Neutrophil (primary cell): ENCODE data around the gene SORBS2.

Experiments
- H3K27ac ChIP-seq: fragments of 200-600 bp; sonication (generic); 2 replicates; pipeline ENCODE4 v1.5.1; 2016; ENCODE audit warnings: mild to moderate bottlenecking, moderate library complexity
- H3K27me3 ChIP-seq: fragments of 200-600 bp; sonication (generic); 2 replicates; pipeline ENCODE4 v1.6.0; 2016; ENCODE audit warnings: mild to moderate bottlenecking
- H3K36me3 ChIP-seq: fragments of 200-600 bp; sonication (generic); 2 replicates; pipeline ENCODE4 v1.5.1; 2017
- H3K4me1 ChIP-seq, 2 experiments: fragments of 200-600 bp in 1 of 2; sonication (generic) in 1 of 2; 1 replicate in 1 of 2; 2 replicates in 1 of 2; pipeline versions ENCODE4 v1.5.1 to v1.6.1; 2013 to 2016; ENCODE audit warnings: low read depth in 1 of 2, low read length in 1 of 2, mild to moderate bottlenecking in 1 of 2, moderate library complexity in 1 of 2; ENCODE audit not compliant: control insufficient read depth in 1 of 2, insufficient read depth in 1 of 2
- H3K4me3 ChIP-seq, 2 experiments: fragments of 200-600 bp in 1 of 2; sonication (generic) in 1 of 2; 1 replicate in 1 of 2; 2 replicates in 1 of 2; pipeline ENCODE4 v1.5.1; 2013 to 2016; ENCODE audit warnings: low read depth in 1 of 2, low read length in 1 of 2, mild to moderate bottlenecking in 1 of 2, moderate library complexity in 1 of 2
- H3K9me3 ChIP-seq: fragments of 200-600 bp; sonication (generic); 2 replicates; pipeline ENCODE4 v1.5.1; 2016
- TF ChIP-seq, protein P1 (sequence below): fragments of 200-600 bp; sonication (generic); IDR thresholded peaks from 2 replicates; pipeline ENCODE4 v1.5.1; 2016; ENCODE audit warnings: antibody characterized with exemption

The SORBS2 gene

DNA sequence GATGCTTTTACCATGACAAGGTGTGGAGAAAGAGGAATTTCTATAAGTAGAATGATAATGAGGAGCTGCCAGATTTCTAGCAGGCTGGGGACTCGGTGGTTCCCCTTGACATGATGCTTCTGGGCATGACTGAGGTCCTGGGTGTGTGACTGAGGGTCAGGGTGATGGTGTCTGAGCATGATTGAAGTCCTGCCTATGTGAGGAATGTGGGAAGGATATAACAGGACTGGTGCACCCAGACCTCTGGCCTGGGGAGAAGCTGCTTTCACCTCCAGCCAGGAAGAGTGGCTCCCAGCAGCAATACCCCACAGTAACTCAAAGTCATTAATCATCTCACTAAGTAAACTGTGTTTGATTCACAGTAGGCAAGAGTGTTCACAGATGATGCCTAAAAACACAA lies 17.4 kb downstream of the SORBS2 start:
- Histone ChIP-seq H3K27ac (no peak overlapping the region), H3K4me3 (no peak overlapping the region), H3K36me3 (no peaks in the 10 kb centered on the region), H3K4me1 (no peaks in the 10 kb centered on the region), H3K9me3 (no peaks in the 10 kb centered on the region), H3K27me3 (no peaks in the 10 kb centered on the region)
- TF ChIP-seq, protein P1, sequence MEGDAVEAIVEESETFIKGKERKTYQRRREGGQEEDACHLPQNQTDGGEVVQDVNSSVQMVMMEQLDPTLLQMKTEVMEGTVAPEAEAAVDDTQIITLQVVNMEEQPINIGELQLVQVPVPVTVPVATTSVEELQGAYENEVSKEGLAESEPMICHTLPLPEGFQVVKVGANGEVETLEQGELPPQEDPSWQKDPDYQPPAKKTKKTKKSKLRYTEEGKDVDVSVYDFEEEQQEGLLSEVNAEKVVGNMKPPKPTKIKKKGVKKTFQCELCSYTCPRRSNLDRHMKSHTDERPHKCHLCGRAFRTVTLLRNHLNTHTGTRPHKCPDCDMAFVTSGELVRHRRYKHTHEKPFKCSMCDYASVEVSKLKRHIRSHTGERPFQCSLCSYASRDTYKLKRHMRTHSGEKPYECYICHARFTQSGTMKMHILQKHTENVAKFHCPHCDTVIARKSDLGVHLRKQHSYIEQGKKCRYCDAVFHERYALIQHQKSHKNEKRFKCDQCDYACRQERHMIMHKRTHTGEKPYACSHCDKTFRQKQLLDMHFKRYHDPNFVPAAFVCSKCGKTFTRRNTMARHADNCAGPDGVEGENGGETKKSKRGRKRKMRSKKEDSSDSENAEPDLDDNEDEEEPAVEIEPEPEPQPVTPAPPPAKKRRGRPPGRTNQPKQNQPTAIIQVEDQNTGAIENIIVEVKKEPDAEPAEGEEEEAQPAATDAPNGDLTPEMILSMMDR: no peak

- Histone ChIP-seq H3K4me3 (no peak overlapping the region), H3K9me3 (no peaks in the 10 kb centered on the region), H3K4me1 (no peaks in the 10 kb centered on the region), H3K36me3 (no peaks in the 10 kb centered on the region), H3K27me3 (no peaks in the 10 kb centered on the region), H3K27ac (no peak overlapping the region)
- TF ChIP-seq, protein P1: no peak
These were observed 18.3 kb downstream of the SORBS2 start for GRCh38 chr4:185793716-185794115.

DNA sequence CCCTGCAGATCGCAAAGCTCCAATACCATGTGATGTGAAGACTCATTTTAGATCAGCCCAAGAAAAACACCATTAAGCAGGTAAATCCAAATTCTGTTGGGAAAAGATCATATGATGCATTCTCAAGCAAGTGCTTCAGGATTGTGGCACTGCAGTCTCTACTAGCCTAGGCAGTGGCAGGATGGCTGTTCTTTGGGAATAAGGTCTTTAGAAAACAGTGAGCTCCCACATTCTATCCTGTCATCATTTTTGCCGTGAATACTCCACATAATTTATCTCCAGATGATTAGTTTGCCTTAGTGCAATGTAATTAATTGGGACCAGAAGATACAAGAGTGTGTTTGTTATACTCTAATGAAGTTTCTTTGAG lies 18.9 kb downstream of the SORBS2 start:
- TF ChIP-seq, protein P1: no peak
- Histone ChIP-seq H3K27ac (no peak overlapping the region), H3K4me3 (no peak overlapping the region), H3K27me3 (no peaks in the 10 kb centered on the region), H3K36me3 (no peaks in the 10 kb centered on the region), H3K9me3 (no peaks in the 10 kb centered on the region), H3K4me1 (no peaks in the 10 kb centered on the region)

GRCh38 chr4:185792384-185793115 lies 19.4 kb downstream of the SORBS2 start:
- H3K4me1 ChIP-seq: no peaks in the 10 kb centered on the region
- no peaks in the 10 kb centered on the region for H3K9me3 ChIP-seq
- no peak overlapping the region for H3K27ac ChIP-seq
- H3K27me3 ChIP-seq: no peaks in the 10 kb centered on the region
- no peak overlapping the region for H3K4me3 ChIP-seq
- H3K36me3 ChIP-seq: no peaks in the 10 kb centered on the region
- TF ChIP-seq, protein P1: no peak

DNA sequence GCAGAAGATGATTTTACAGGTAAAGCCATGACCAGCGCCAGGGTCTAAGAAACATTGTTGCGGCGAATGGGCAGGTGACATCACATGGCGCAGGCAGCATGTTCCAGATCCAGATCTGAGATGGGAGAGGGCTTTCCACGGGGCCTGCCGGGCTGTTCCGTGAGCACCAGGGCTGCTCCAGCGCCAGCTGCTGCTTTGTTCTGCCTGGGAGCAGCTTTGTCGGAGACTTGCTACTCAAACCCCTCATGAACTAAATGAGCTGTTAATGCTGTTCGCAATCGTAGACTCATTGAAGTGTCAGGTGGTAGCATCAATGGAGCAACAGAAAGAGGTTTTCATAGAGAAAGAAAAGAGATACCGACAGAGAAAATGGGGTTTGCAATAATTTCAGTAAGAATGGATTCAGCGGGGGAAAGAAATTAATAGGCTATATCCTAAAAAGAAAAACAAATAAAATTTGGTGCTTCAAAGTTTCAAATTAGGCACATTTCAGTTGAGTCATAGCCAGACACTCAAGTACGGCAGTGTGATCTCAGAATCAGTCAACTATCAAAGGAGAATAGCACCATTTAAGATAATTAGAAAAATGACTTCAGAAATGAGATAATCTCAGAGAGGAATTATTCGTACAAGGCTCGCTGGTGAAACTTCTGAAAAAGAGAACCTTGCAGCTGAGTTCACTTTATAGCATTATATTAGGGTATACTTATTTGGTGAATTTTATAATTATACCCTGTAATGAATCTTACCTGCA lies 23.9 kb downstream of the SORBS2 start:
- H3K4me1 ChIP-seq: no peaks in the 10 kb centered on the region
- no peaks in the 10 kb centered on the region for H3K27me3 ChIP-seq
- no peak overlapping the region for H3K27ac ChIP-seq
- no peak overlapping the region for H3K4me3 ChIP-seq
- TF ChIP-seq, protein P1: no peak
- no peaks in the 10 kb centered on the region for H3K9me3 ChIP-seq
- H3K36me3 ChIP-seq: no peaks in the 10 kb centered on the region
